GM13977 (cell line): ENCODE results near the gene CACNA1E.

Experiments used
- DNase-seq: peaks from one replicate; pipeline ENCODE4 v3.0.0; 2012; ENCODE audit warnings: low spot score
- CTCF ChIP-seq: IDR thresholded peaks from 2 replicates; pipeline ENCODE4 v1.5.1; 2012; ENCODE audit warnings: mild to moderate bottlenecking, control low read depth; ENCODE audit not compliant: insufficient read depth; ENCODE audit errors: extremely low read depth, missing control alignments
- in situ Hi-C: fragments of 300-500 bp; cut with MboI; formaldehyde crosslinking; loops from one replicate; pipeline ENCODE4 v1.12.0; 2022; ENCODE audit warnings: low sequenced_read_pairs, low pct_unique_long_range_greater_than_20kb, mixed read lengths, inconsistent platforms; ENCODE audit not compliant: unreplicated experiment

The CACNA1E gene

GRCh38 chr1:181769846-181770245 lies 286.5 kb downstream of the CACNA1E start:
- no peak for TF ChIP-seq CTCF
- no peak for DNase-seq
- in situ Hi-C loops: no loop called here

GRCh38 chr1:181772714-181773113 lies 289.4 kb downstream of the CACNA1E start:
- no peak for DNase-seq
- TF ChIP-seq CTCF: no peak
- in situ Hi-C loops: no loop called here

- DNase-seq: no peak
- no peak for TF ChIP-seq CTCF
- in situ Hi-C loops: no loop called here
Observed at GRCh38 chr1:181776044-181776443, 292.7 kb downstream of the CACNA1E start.

- in situ Hi-C loops: no loop called here
- TF ChIP-seq CTCF: no peak
- no peak for DNase-seq
Observed at GRCh38 chr1:181777286-181777685, 294.0 kb downstream of the CACNA1E start.

- DNase-seq: no peak
- no peak for TF ChIP-seq CTCF
- in situ Hi-C loops: no loop called here
Observed at GRCh38 chr1:181777812-181778211, 294.5 kb downstream of the CACNA1E start.

GRCh38 chr1:181778640-181779260 lies 295.4 kb downstream of the CACNA1E start:
- no peak for TF ChIP-seq CTCF
- in situ Hi-C loops: no loop called here
- no peak for DNase-seq

- no peak for DNase-seq
- in situ Hi-C loops: no loop called here
- no peak for TF ChIP-seq CTCF
Observed at GRCh38 chr1:181779343-181779742, 296.0 kb downstream of the CACNA1E start.
